ENCODE data around the gene MS4A4E.
"Not testable (repeated sequence)": the region's sequence is repeated elsewhere in the genome, so short reads cannot be mapped to it uniquely, and the experiment has no call there.

Gene MS4A4E

GRCh38 chr11:60170566-60170965 lies 72.4 kb downstream of the MS4A4E start:
- peak in 1 of 2 donors; percentile 13 for DNase-seq

GRCh38 chr11:60169264-60169915 lies 73.5 kb downstream of the MS4A4E start:
- peak; percentile 44 to 75 for DNase-seq

- no peak for DNase-seq
Observed at GRCh38 chr11:60168306-60168705, 74.6 kb downstream of the MS4A4E start.

- DNase-seq: no peak
Observed at GRCh38 chr11:60165951-60166350, 77.0 kb downstream of the MS4A4E start.

GRCh38 chr11:60165538-60165937 lies 77.4 kb downstream of the MS4A4E start:
- DNase-seq: peak in 1 of 2 donors; percentile 49

- DNase-seq: no peak
Observed at GRCh38 chr11:60164550-60165075, 78.3 kb downstream of the MS4A4E start.

- DNase-seq: no peak
Observed at GRCh38 chr11:60161766-60162165, 81.2 kb downstream of the MS4A4E start.

GRCh38 chr11:60161107-60161506 lies 81.8 kb downstream of the MS4A4E start:
- DNase-seq: no peak

- no peak for DNase-seq
Observed at GRCh38 chr11:60159868-60160267, 83.1 kb downstream of the MS4A4E start.

- DNase-seq: no peak
Observed at GRCh38 chr11:60159284-60159683, 83.7 kb downstream of the MS4A4E start.

- DNase-seq: no peak
Observed at GRCh38 chr11:60158636-60159035, 84.3 kb downstream of the MS4A4E start.

GRCh38 chr11:60155931-60156330 lies 87.0 kb downstream of the MS4A4E start:
- peak; percentile 44 to 76 for DNase-seq

GRCh38 chr11:60152727-60153126 lies 90.2 kb downstream of the MS4A4E start:
- not testable (repeated sequence) for DNase-seq

GRCh38 chr11:60150279-60150678 lies 92.7 kb downstream of the MS4A4E start:
- DNase-seq: no peak

Measured in inflammatory macrophage (primary cell).